ENCODE data around the gene SLC43A1.
A peak's percentile ranks its signal among the peaks of the same experiment; 100 is the strongest.

SLC43A1 gene

GRCh38 chr11:57515332-57516060 lies at the start of gene SLC43A1:
Gene SLC43A1, minus strand, starts transcription at chr11:57515702. Its CDS starts 1,591 bp downstream, at chr11:57514111.
- no peaks in the 10 kb centered on the region for H3K27me3 Mint-ChIP-seq
- H3K9me3 Mint-ChIP-seq (ENCODE audit: low read depth): no peaks in the 10 kb centered on the region
- peak within 1 kb of the TSS; percentile 92 for H3K27ac Mint-ChIP-seq
- H3K4me3 Mint-ChIP-seq: peak within 1 kb of the TSS; percentile 96
- no peaks in the 10 kb centered on the region for H3K36me3 Mint-ChIP-seq
- H3K4me1 Mint-ChIP-seq (ENCODE audit: low read depth): peaks cover 33% of the 10 kb centered on the region

DNA sequence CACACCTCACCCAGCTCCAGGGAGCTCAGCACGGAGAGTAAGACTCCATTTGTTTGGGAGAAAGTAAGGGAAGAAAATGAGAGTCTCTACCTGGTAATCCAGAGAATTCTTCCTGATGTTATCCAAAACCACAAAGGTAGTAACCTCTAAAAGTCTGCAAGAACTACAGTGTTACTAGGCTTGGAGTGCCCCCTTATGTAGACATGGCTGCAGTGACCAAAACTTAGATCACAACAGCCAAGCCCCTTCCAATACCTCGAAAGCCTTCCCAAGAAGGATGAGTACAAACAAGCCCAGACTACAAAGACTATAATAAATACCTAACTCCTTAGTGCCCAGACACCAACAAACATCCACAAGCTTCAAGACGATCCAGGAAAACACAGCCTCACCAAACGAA lies 47.1 kb upstream of the SLC43A1 start:
- peak overlapping the region; percentile 87 for H3K27ac Mint-ChIP-seq
- peaks cover 10% of the 10 kb centered on the region for H3K36me3 Mint-ChIP-seq
- no peaks in the 10 kb centered on the region for H3K9me3 Mint-ChIP-seq (ENCODE audit: low read depth)
- peak overlapping the region; percentile 71 for H3K4me3 Mint-ChIP-seq
- H3K4me1 Mint-ChIP-seq (ENCODE audit: low read depth): peaks cover 50% of the 10 kb centered on the region
- no peaks in the 10 kb centered on the region for H3K27me3 Mint-ChIP-seq

GRCh38 chr11:57560146-57560545 lies 44.6 kb upstream of the SLC43A1 start:
- H3K4me1 Mint-ChIP-seq (ENCODE audit: low read depth): peaks cover 45% of the 10 kb centered on the region
- H3K27me3 Mint-ChIP-seq: no peaks in the 10 kb centered on the region
- no peaks in the 10 kb centered on the region for H3K9me3 Mint-ChIP-seq (ENCODE audit: low read depth)
- H3K36me3 Mint-ChIP-seq: peaks cover 11% of the 10 kb centered on the region
- no peak overlapping the region for H3K4me3 Mint-ChIP-seq
- H3K27ac Mint-ChIP-seq: no peak overlapping the region

- H3K27ac Mint-ChIP-seq: no peak overlapping the region
- peaks cover 9% of the 10 kb centered on the region for H3K4me1 Mint-ChIP-seq (ENCODE audit: low read depth)
- no peaks in the 10 kb centered on the region for H3K27me3 Mint-ChIP-seq
- H3K4me3 Mint-ChIP-seq: no peak overlapping the region
- H3K9me3 Mint-ChIP-seq (ENCODE audit: low read depth): no peaks in the 10 kb centered on the region
- H3K36me3 Mint-ChIP-seq: peaks cover 4% of the 10 kb centered on the region
Measured at GRCh38 chr11:57556041-57556440, 40.5 kb upstream of the SLC43A1 start.

- H3K4me1 Mint-ChIP-seq (ENCODE audit: low read depth): peaks cover 6% of the 10 kb centered on the region
- no peaks in the 10 kb centered on the region for H3K27me3 Mint-ChIP-seq
- H3K4me3 Mint-ChIP-seq: no peak overlapping the region
- H3K9me3 Mint-ChIP-seq (ENCODE audit: low read depth): no peaks in the 10 kb centered on the region
- peak overlapping the region; percentile 58 for H3K27ac Mint-ChIP-seq
- peaks cover 3% of the 10 kb centered on the region for H3K36me3 Mint-ChIP-seq
Measured at GRCh38 chr11:57555393-57555792, 39.9 kb upstream of the SLC43A1 start.

- Mint-ChIP-seq H3K27me3 (no peaks in the 10 kb centered on the region), H3K36me3 (peaks cover 3% of the 10 kb centered on the region), H3K27ac (no peak overlapping the region), H3K4me1 (ENCODE audit: low read depth) (peaks cover 5% of the 10 kb centered on the region), H3K4me3 (no peak overlapping the region), H3K9me3 (ENCODE audit: low read depth) (no peaks in the 10 kb centered on the region)
Measured at GRCh38 chr11:57552479-57552878, 37.0 kb upstream of the SLC43A1 start.

DNA sequence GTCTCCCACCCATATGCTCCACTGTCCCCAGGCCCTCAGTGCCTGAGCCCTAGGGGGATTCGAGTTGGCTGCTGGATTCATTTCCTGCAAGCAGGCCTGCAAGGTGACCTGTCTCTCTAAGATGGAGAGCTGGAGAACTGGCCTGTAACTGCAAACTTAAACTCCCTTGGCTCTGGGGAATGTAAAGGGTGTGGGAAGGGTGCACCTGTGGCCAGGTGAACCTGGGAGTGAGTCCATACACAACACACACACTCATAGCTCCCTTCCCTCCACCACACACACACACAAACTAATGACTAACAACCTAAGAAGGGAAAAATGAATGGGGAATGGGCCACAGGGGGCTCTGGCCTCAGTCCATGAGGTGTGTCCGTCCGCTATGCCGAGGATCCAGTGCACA lies 36.4 kb upstream of the SLC43A1 start:
- Mint-ChIP-seq H3K36me3 (peaks cover 3% of the 10 kb centered on the region), H3K27me3 (no peaks in the 10 kb centered on the region), H3K4me3 (no peak overlapping the region)

GRCh38 chr11:57549983-57550382 lies 34.5 kb upstream of the SLC43A1 start:
- no peak overlapping the region for H3K4me3 Mint-ChIP-seq
- peak overlapping the region; percentile 47 for H3K27ac Mint-ChIP-seq
- no peaks in the 10 kb centered on the region for H3K9me3 Mint-ChIP-seq (ENCODE audit: low read depth)
- no peaks in the 10 kb centered on the region for H3K36me3 Mint-ChIP-seq
- no peaks in the 10 kb centered on the region for H3K27me3 Mint-ChIP-seq
- peaks cover 8% of the 10 kb centered on the region for H3K4me1 Mint-ChIP-seq (ENCODE audit: low read depth)

More for the DNA sequence above, 36.4 kb upstream of the SLC43A1 start:
- Mint-ChIP-seq H3K4me1 (ENCODE audit: low read depth) (peaks cover 10% of the 10 kb centered on the region), H3K27ac (no peak overlapping the region), H3K9me3 (ENCODE audit: low read depth) (no peaks in the 10 kb centered on the region)

DNA sequence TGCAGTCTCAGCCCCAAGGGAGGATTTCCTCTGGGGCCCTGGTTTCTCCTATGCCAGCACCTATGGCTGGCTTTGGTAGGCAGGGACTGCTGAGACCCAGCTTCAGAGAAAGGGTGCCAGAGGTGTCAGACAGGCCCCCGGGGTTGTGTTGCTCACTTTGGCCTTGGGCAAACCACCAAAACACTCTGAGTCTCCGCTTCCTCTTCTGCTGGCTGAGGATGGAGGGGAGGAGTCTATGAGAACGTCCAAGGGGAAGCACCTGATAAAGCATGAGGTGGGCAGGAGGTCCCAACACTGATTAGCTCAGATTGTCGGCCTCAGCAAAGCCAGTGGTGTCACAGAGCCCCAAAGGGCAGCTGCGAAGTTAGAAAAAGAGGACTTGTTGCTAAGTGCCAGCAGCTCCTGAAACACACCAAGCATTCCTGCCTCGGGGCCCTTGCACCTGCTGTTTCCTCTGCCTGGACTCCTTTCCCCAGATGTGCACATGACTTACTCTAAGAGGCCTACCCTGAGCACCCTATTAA lies 32.4 kb upstream of the SLC43A1 start:
- H3K27me3 Mint-ChIP-seq: no peaks in the 10 kb centered on the region
- H3K27ac Mint-ChIP-seq: peak overlapping the region; percentile 86
- no peaks in the 10 kb centered on the region for H3K36me3 Mint-ChIP-seq
- peaks cover 8% of the 10 kb centered on the region for H3K4me1 Mint-ChIP-seq (ENCODE audit: low read depth)
- no peaks in the 10 kb centered on the region for H3K9me3 Mint-ChIP-seq (ENCODE audit: low read depth)
- no peak overlapping the region for H3K4me3 Mint-ChIP-seq

DNA sequence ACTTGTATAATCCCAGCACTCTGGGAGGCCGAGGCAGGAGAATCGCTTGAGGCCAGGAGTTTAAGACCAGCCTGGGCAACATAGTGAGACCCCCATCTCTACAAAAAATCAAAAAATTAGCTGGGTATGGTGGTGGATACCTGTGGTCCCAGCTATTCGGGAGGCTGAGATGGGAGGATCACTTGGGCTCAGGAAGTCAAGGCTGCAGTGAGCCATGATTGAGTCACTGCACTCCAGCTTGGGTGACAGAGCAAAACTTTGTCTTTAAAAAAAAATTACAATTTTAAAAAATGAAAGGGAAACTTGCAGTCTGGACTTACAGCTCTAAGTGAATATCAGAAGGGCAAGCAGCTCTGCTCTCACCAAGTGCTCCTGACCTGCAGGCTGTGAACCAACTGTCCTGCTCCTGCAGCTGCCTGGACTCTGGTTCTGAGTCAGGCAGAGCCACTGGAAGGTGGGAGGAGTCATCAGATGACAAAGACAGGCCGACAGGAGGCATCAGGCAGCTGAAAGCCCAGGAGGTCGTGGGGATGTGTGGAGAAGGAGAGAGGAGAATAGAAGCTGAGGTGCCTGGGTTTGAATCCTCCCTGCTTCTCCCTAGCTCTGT lies 31.5 kb upstream of the SLC43A1 start:
- Mint-ChIP-seq H3K4me1 (ENCODE audit: low read depth) (peaks cover 8% of the 10 kb centered on the region), H3K4me3 (no peak overlapping the region), H3K27me3 (no peaks in the 10 kb centered on the region), H3K27ac (peak overlapping the region; percentile 86), H3K36me3 (no peaks in the 10 kb centered on the region), H3K9me3 (ENCODE audit: low read depth) (no peaks in the 10 kb centered on the region)

DNA sequence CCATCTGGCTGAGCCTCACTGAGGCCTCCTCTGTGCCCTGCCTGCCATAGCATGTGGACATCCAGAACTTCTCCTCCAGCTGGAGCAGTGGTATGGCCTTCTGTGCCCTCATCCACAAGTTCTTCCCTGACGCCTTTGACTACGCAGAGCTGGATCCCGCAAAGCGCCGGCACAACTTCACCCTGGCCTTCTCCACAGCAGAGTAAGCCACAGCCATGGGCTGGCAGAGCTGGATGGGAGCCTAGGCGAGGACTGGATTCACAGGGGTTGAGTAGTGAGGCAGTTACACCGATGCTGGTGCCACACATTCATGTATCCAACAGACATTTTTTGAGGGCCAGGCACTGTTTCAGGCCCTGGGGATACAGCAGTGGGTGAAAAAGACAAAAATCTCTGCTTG lies 30.9 kb upstream of the SLC43A1 start:
- Mint-ChIP-seq H3K4me3 (no peak overlapping the region), H3K27ac (no peak overlapping the region), H3K27me3 (no peaks in the 10 kb centered on the region), H3K4me1 (ENCODE audit: low read depth) (peaks cover 8% of the 10 kb centered on the region), H3K9me3 (ENCODE audit: low read depth) (no peaks in the 10 kb centered on the region), H3K36me3 (no peaks in the 10 kb centered on the region)

DNA sequence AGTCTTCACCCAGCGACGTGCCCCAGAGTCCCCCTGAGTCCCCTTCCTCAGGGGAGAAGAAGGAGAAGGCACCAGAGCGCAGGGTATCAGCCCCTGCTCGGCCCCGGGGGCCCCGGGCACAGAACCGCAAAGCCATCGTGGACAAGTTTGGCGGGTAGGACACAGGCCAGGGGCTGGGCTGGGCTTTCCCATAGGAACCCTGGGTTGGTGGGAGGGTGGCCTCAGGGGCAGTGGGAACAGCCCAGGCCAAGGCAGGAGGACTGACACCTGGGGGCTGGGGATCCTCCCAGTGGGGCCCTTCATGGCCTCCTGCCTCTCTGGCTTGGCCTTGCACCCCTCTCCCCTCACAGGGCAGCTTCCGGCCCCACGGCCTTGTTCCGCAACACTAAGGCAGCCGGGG lies 30.4 kb upstream of the SLC43A1 start:
- Mint-ChIP-seq H3K36me3 (no peaks in the 10 kb centered on the region), H3K4me3 (no peak overlapping the region), H3K4me1 (ENCODE audit: low read depth) (peaks cover 8% of the 10 kb centered on the region), H3K27me3 (no peaks in the 10 kb centered on the region), H3K9me3 (ENCODE audit: low read depth) (no peaks in the 10 kb centered on the region), H3K27ac (no peak overlapping the region)

DNA sequence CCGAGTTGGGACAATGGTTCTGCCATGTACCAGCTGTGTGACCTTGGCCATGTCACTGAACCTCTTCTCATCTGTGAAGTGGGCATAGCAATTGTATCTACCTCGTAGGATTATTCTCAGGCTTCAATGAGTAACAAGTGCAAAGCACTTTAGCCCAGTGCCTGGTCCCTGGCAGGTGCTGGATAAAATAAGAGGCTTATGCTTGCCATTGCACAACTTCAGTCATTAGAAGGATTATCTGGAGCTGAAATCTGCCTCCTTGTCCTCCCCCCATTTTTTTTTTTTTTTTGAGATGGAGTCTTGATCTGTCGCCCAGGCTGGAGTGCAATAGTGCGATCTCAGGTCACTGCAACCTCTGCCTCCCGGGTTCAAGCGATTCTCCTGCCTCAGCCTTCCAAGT lies 29.1 kb upstream of the SLC43A1 start:
- H3K9me3 Mint-ChIP-seq (ENCODE audit: low read depth): no peaks in the 10 kb centered on the region
- no peaks in the 10 kb centered on the region for H3K27me3 Mint-ChIP-seq
- H3K4me3 Mint-ChIP-seq: no peak overlapping the region
- H3K27ac Mint-ChIP-seq: no peak overlapping the region
- H3K4me1 Mint-ChIP-seq (ENCODE audit: low read depth): peaks cover 8% of the 10 kb centered on the region
- peaks cover 2% of the 10 kb centered on the region for H3K36me3 Mint-ChIP-seq

GRCh38 chr11:57543593-57543992 lies 28.1 kb upstream of the SLC43A1 start:
- Mint-ChIP-seq H3K27ac (no peak overlapping the region), H3K4me1 (ENCODE audit: low read depth) (peaks cover 8% of the 10 kb centered on the region), H3K9me3 (ENCODE audit: low read depth) (no peaks in the 10 kb centered on the region), H3K27me3 (no peaks in the 10 kb centered on the region), H3K4me3 (no peak overlapping the region), H3K36me3 (peaks cover 2% of the 10 kb centered on the region)

DNA sequence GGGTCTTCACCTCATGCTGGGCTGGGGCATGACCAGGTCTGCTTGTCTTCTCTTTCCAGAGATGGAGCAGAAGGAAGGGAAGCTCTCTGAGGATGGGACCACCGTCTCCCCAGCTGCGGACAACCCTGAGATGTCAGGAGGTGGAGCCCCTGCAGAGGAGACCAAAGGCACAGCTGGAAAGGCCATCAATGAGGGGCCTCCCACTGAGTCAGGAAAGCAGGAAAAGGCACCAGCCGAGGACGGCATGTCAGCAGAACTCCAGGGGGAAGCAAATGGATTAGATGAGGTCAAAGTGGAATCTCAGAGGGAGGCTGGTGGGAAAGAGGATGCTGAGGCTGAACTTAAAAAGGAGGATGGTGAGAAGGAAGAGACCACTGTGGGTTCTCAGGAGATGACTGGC lies 27.1 kb upstream of the SLC43A1 start:
- H3K4me1 Mint-ChIP-seq (ENCODE audit: low read depth): peaks cover 6% of the 10 kb centered on the region
- H3K27ac Mint-ChIP-seq: no peak overlapping the region
- no peaks in the 10 kb centered on the region for H3K9me3 Mint-ChIP-seq (ENCODE audit: low read depth)
- peaks cover 2% of the 10 kb centered on the region for H3K36me3 Mint-ChIP-seq
- H3K27me3 Mint-ChIP-seq: no peaks in the 10 kb centered on the region
- H3K4me3 Mint-ChIP-seq: no peak overlapping the region

All from activated naive CD8-positive, alpha-beta T cell (primary cell).